ENCODE results near the gene ATOX1. TPM values are rescaled to one million over a fixed set of nuclear protein-coding genes. Genes with fewer than 3 reads are reported as not detected.
"Not testable (repeated sequence)": the region's sequence is repeated elsewhere in the genome, so short reads cannot be mapped to it uniquely, and the experiment has no call there.

The ATOX1 gene
- total RNA-seq, 1 donor from 2014 or later, result 88.0 TPM

- no peak for DNase-seq (ENCODE audit: low spot score)
These were observed 24.9 kb downstream of the ATOX1 start for GRCh38 chr5:151733358-151734063.

GRCh38 chr5:151730381-151730780 is 28.1 kb downstream of the ATOX1 start:
- DNase-seq (ENCODE audit: low spot score), result no peak

- not testable (repeated sequence) for DNase-seq (ENCODE audit: low spot score)
These were observed 28.8 kb downstream of the ATOX1 start for GRCh38 chr5:151729597-151729996.

GRCh38 chr5:151724360-151724759 is 34.1 kb downstream of the ATOX1 start:
- DNase-seq (ENCODE audit: low spot score), result no peak

GRCh38 chr5:151722546-151722945 is 35.9 kb downstream of the ATOX1 start:
- no peak for DNase-seq (ENCODE audit: low spot score)

- no peak for DNase-seq (ENCODE audit: low spot score)
These were observed 36.5 kb downstream of the ATOX1 start for GRCh38 chr5:151721812-151722391.

- DNase-seq (ENCODE audit: low spot score), result no peak
These were observed 37.3 kb downstream of the ATOX1 start for GRCh38 chr5:151721087-151721646.

GRCh38 chr5:151720215-151720614 is 38.2 kb downstream of the ATOX1 start:
- DNase-seq (ENCODE audit: low spot score), result no peak

- no peak for DNase-seq (ENCODE audit: low spot score)
These were observed 39.0 kb downstream of the ATOX1 start for GRCh38 chr5:151719228-151720000.

GRCh38 chr5:151718646-151719045 is 39.8 kb downstream of the ATOX1 start:
- no peak for DNase-seq (ENCODE audit: low spot score)

GRCh38 chr5:151718153-151718552 is 40.3 kb downstream of the ATOX1 start:
- no peak for DNase-seq (ENCODE audit: low spot score)

GRCh38 chr5:151717416-151717815 is 41.0 kb downstream of the ATOX1 start:
- DNase-seq (ENCODE audit: low spot score), result no peak

GRCh38 chr5:151709109-151709735 is 49.2 kb downstream of the ATOX1 start:
- DNase-seq (ENCODE audit: low spot score), result no peak

GRCh38 chr5:151708126-151708525 is 50.3 kb downstream of the ATOX1 start:
- no peak for DNase-seq (ENCODE audit: low spot score)

- DNase-seq (ENCODE audit: low spot score), result no peak
These were observed 50.9 kb downstream of the ATOX1 start for GRCh38 chr5:151707567-151707966.

- no peak for DNase-seq (ENCODE audit: low spot score)
These were observed 51.5 kb downstream of the ATOX1 start for GRCh38 chr5:151706906-151707305.

- no peak for DNase-seq (ENCODE audit: low spot score)
These were observed 54.7 kb downstream of the ATOX1 start for GRCh38 chr5:151703780-151704179.

GRCh38 chr5:151703227-151703626 is 55.2 kb downstream of the ATOX1 start:
- no peak for DNase-seq (ENCODE audit: low spot score)

GRCh38 chr5:151700820-151701219 is 57.6 kb downstream of the ATOX1 start:
- DNase-seq (ENCODE audit: low spot score), result no peak

- no peak for DNase-seq (ENCODE audit: low spot score)
These were observed 58.1 kb downstream of the ATOX1 start for GRCh38 chr5:151700296-151700695.

- DNase-seq (ENCODE audit: low spot score), result peak; percentile 73
These were observed 59.1 kb downstream of the ATOX1 start for GRCh38 chr5:151699071-151699901.
